Cardiac muscle cell (in vitro differentiated cells and primary cell): ENCODE measurements around the gene SP140. TPM values are rescaled to one million over a fixed set of nuclear protein-coding genes. Genes with fewer than 3 reads are reported as not detected.

Experiments used
- DNase-seq, 2 donors: peaks; one replicate each; pipeline versions ENCODE4 v3.0.0 to v3.0.0-alpha.2; 2010 to 2017; ENCODE audit warnings: low read depth in 1 of 2, low spot score in 1 of 2
- H3K27ac ChIP-seq: fragments of 200-600 bp; sonication (generic); 2 replicates; pipeline ENCODE4 v1.5.1; 2016
- H3K27me3 ChIP-seq: fragments of 200-600 bp; sonication (generic); 2 replicates; pipeline ENCODE4 v1.6.0; 2016; ENCODE audit warnings: control low read depth
- H3K36me3 ChIP-seq: fragments of 200-600 bp; sonication (generic); 2 replicates; pipeline ENCODE4 v1.5.1; 2016; ENCODE audit warnings: control low read depth
- H3K4me1 ChIP-seq: fragments of 200-600 bp; sonication (generic); 2 replicates; pipeline ENCODE4 v1.8.1; 2017; ENCODE audit warnings: low read depth, mild to moderate bottlenecking, mixed run types
- H3K4me3 ChIP-seq: fragments of 200-600 bp; sonication (generic); 2 replicates; pipeline ENCODE4 v1.5.1; 2016; ENCODE audit warnings: mild to moderate bottlenecking
- H3K9me3 ChIP-seq: fragments of 200-600 bp; sonication (generic); 2 replicates; pipeline ENCODE4 v1.5.1; 2017; ENCODE audit warnings: low read depth, mild to moderate bottlenecking, control low read depth
- CTCF ChIP-seq: IDR thresholded peaks from 2 replicates; pipeline ENCODE4 v1.5.1; 2012; ENCODE audit warnings: low read depth, mild to moderate bottlenecking, low read length
- polyA plus RNA-seq: library from polyadenylated mRNA; unstranded; fragments of >200 nt; fragmentation: Nextera tagmentation; extraction: Ambion mirVana; gene quantifications from 2 replicates; pipeline ENCODE4 v1.2.1, GENCODE V29; 2016
- total RNA-seq: library from RNA; depleted of rRNA; stranded (reverse); fragments of >200 nt; gene quantifications from 2 replicates; pipeline ENCODE4 v1.2.3, GENCODE V29; 2016

Gene SP140
- total and polyA plus RNA-seq, 2 experiments from 2014 or later: 0.12 to 0.53 TPM

- Histone ChIP-seq H3K4me1 (no peaks in the 10 kb centered on the region), H3K4me3 (no peak overlapping the region), H3K27me3 (no peaks in the 10 kb centered on the region), H3K9me3 (no peaks in the 10 kb centered on the region), H3K27ac (no peak overlapping the region), H3K36me3 (no peaks in the 10 kb centered on the region)
- no peak for TF ChIP-seq CTCF
- no peak for DNase-seq
Observed at GRCh38 chr2:230208576-230208975, 17.0 kb upstream of the SP140 start.

- Histone ChIP-seq H3K36me3 (no peaks in the 10 kb centered on the region), H3K4me3 (no peak overlapping the region), H3K9me3 (no peaks in the 10 kb centered on the region), H3K27me3 (no peaks in the 10 kb centered on the region), H3K4me1 (no peaks in the 10 kb centered on the region), H3K27ac (no peak overlapping the region)
- DNase-seq: no peak
- no peak for TF ChIP-seq CTCF
Observed at GRCh38 chr2:230209422-230210051, 16.0 kb upstream of the SP140 start.

GRCh38 chr2:230216489-230216888 lies 9.0 kb upstream of the SP140 start:
- H3K27ac ChIP-seq: no peak overlapping the region
- no peak for DNase-seq

GRCh38 chr2:230217424-230217823 lies 8.1 kb upstream of the SP140 start:
- no peaks in the 10 kb centered on the region for H3K36me3 ChIP-seq

More at GRCh38 chr2:230216489-230216888, 9.0 kb upstream of the SP140 start:
- Histone ChIP-seq H3K4me1 (no peaks in the 10 kb centered on the region), H3K4me3 (no peak overlapping the region), H3K9me3 (no peaks in the 10 kb centered on the region), H3K27me3 (no peaks in the 10 kb centered on the region), H3K36me3 (no peaks in the 10 kb centered on the region)
- TF ChIP-seq CTCF: no peak

GRCh38 chr2:230218421-230218820 lies 7.1 kb upstream of the SP140 start:
- H3K36me3 ChIP-seq: no peaks in the 10 kb centered on the region
- no peak for DNase-seq
- TF ChIP-seq CTCF: no peak
- H3K27ac ChIP-seq: no peak overlapping the region
- no peaks in the 10 kb centered on the region for H3K27me3 ChIP-seq
- H3K9me3 ChIP-seq: no peaks in the 10 kb centered on the region
- H3K4me1 ChIP-seq: no peaks in the 10 kb centered on the region
- no peak overlapping the region for H3K4me3 ChIP-seq

More at GRCh38 chr2:230217424-230217823, 8.1 kb upstream of the SP140 start:
- no peaks in the 10 kb centered on the region for H3K9me3 ChIP-seq
- no peak overlapping the region for H3K27ac ChIP-seq
- no peaks in the 10 kb centered on the region for H3K4me1 ChIP-seq
- no peaks in the 10 kb centered on the region for H3K27me3 ChIP-seq
- H3K4me3 ChIP-seq: no peak overlapping the region
- no peak for DNase-seq
- no peak for TF ChIP-seq CTCF
